ENCODE measurements around the gene GIT2.
A peak's percentile ranks its signal among the peaks of the same experiment; 100 is the strongest.

The GIT2 gene

GRCh38 chr12:109972821-109973220 is 23.3 kb downstream of the GIT2 start:
- DNase-seq (ENCODE audit: low read depth), result no peak

GRCh38 chr12:109968801-109969200 is 27.4 kb downstream of the GIT2 start:
- no peak for DNase-seq (ENCODE audit: low read depth)

- DNase-seq (ENCODE audit: low read depth), result no peak
Observed at GRCh38 chr12:109968032-109968420, 28.1 kb downstream of the GIT2 start.

GRCh38 chr12:109967383-109968031 is 28.7 kb downstream of the GIT2 start:
- DNase-seq (ENCODE audit: low read depth), result no peak

GRCh38 chr12:109966546-109966945 is 29.6 kb downstream of the GIT2 start:
- no peak for DNase-seq (ENCODE audit: low read depth)

- peak; percentile 87 for DNase-seq (ENCODE audit: low read depth)
Observed at GRCh38 chr12:109963743-109964429, 32.3 kb downstream of the GIT2 start.

GRCh38 chr12:109963330-109963729 is 32.8 kb downstream of the GIT2 start:
- no peak for DNase-seq (ENCODE audit: low read depth)

GRCh38 chr12:109962398-109962797 is 33.8 kb downstream of the GIT2 start:
- peak; percentile 37 for DNase-seq (ENCODE audit: low read depth)

- no peak for DNase-seq (ENCODE audit: low read depth)
Observed at GRCh38 chr12:109961612-109962011, 34.6 kb downstream of the GIT2 start.

- no peak for DNase-seq (ENCODE audit: low read depth)
Observed at GRCh38 chr12:109961201-109961600, 35.0 kb downstream of the GIT2 start.

GRCh38 chr12:109959411-109960093 is 36.6 kb downstream of the GIT2 start:
- no peak for DNase-seq (ENCODE audit: low read depth)

GRCh38 chr12:109958374-109958773 is 37.8 kb downstream of the GIT2 start:
- DNase-seq (ENCODE audit: low read depth), result no peak

- DNase-seq (ENCODE audit: low read depth), result no peak
Observed at GRCh38 chr12:109953656-109954055, 42.5 kb downstream of the GIT2 start.

- DNase-seq (ENCODE audit: low read depth), result no peak
Observed at GRCh38 chr12:109952873-109953272, 43.3 kb downstream of the GIT2 start.

GRCh38 chr12:109952160-109952858 is 43.9 kb downstream of the GIT2 start:
- DNase-seq (ENCODE audit: low read depth), result no peak

GRCh38 chr12:109951751-109952150 is 44.4 kb downstream of the GIT2 start:
- DNase-seq (ENCODE audit: low read depth), result peak; percentile 69

- peak; percentile 89 for DNase-seq (ENCODE audit: low read depth)
Observed at GRCh38 chr12:109951136-109951535, 45.0 kb downstream of the GIT2 start.

GRCh38 chr12:109950625-109951024 is 45.5 kb downstream of the GIT2 start:
- DNase-seq (ENCODE audit: low read depth), result no peak

- peak; percentile 64 for DNase-seq (ENCODE audit: low read depth)
Observed at GRCh38 chr12:109949089-109949488, 47.1 kb downstream of the GIT2 start.

GRCh38 chr12:109948368-109948767 is 47.8 kb downstream of the GIT2 start:
- no peak for DNase-seq (ENCODE audit: low read depth)

- peak; percentile 49 for DNase-seq (ENCODE audit: low read depth)
Observed at GRCh38 chr12:109947521-109947920, 48.6 kb downstream of the GIT2 start.

- DNase-seq (ENCODE audit: low read depth), result no peak
Observed at GRCh38 chr12:109946913-109947312, 49.3 kb downstream of the GIT2 start.

GRCh38 chr12:109946505-109946904 is 49.7 kb downstream of the GIT2 start:
- peak; percentile 39 for DNase-seq (ENCODE audit: low read depth)

Measured in amniotic epithelial cell (primary cell).